ENCODE data around the gene GGT6. TPM values are rescaled to one million over a fixed set of nuclear protein-coding genes. Genes with fewer than 3 reads are reported as not detected.

Gene GGT6
- total RNA-seq, 4 donors from 2014 or later: not detected

DNA sequence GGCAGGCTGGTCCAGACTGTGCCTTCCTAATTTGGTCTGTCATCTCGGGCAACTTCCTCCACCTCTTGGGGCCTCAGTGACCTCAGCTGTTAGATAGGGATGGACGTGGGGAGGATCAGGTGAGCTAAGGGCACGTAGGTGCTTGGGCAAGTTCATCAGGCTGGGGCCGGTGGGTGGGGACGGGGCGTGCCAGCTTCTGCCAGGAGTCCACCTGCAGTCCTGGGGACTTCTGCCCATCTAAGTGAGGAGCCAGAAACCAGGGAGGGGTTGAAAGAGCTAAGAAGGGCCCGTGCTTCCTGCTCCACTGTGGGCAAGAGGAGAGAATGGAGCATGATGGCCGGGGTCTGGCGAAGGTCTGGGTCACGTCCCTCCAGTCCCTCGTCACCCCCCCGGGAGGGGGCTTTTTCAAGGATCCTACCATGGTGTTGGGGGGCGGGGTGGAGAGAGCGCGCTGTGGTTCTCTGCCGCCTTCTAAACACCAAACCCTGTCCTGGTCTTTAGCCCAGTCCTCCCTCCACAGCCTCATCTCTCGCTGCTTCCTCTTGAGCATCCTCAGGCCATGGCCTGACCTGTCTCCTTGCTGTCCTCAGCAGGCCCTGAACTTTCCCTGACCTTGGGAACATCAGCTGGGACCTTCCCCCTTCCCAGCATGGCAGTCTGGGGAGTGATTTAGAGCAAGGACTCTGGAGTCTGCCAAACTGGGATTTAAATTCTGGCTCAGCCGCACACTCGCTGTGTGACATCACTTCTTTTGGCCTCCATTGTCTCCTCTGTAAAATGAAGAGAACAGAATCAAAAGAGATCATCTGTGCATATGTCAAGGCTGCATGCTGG, 40.1 kb downstream of the GGT6 start:
- Histone ChIP-seq H3K9me3 (no peaks in the 10 kb centered on the region), H3K27ac (replicated peaks in 1 of 4) (peak overlapping the region; percentile 58 to 80 (median 74)), H3K27me3 (no peaks in the 10 kb centered on the region), H3K4me3 (no peak overlapping the region), H3K4me1 (peaks cover 37 to 43% (median 39%) of the 10 kb centered on the region in 4 donors), H3K36me3 (peaks cover 0 to 11% (median 0%) of the 10 kb centered on the region in 4 donors)
- no peak for TF ChIP-seq POLR2A (IDR thresholded peaks at IDR 0.05; ENCODE audit: low read depth)
- TF ChIP-seq POLR2AphosphoS5 (IDR thresholded peaks at IDR 0.05): no peak
- TF ChIP-seq, protein P1, sequence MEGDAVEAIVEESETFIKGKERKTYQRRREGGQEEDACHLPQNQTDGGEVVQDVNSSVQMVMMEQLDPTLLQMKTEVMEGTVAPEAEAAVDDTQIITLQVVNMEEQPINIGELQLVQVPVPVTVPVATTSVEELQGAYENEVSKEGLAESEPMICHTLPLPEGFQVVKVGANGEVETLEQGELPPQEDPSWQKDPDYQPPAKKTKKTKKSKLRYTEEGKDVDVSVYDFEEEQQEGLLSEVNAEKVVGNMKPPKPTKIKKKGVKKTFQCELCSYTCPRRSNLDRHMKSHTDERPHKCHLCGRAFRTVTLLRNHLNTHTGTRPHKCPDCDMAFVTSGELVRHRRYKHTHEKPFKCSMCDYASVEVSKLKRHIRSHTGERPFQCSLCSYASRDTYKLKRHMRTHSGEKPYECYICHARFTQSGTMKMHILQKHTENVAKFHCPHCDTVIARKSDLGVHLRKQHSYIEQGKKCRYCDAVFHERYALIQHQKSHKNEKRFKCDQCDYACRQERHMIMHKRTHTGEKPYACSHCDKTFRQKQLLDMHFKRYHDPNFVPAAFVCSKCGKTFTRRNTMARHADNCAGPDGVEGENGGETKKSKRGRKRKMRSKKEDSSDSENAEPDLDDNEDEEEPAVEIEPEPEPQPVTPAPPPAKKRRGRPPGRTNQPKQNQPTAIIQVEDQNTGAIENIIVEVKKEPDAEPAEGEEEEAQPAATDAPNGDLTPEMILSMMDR (IDR thresholded peaks at IDR 0.05): no peak
- TF ChIP-seq EP300 (IDR thresholded peaks at IDR 0.05): no peak
- intact Hi-C loops (cut with DNase I): no loop called here
- no peak for DNase-seq (ENCODE audit: extremely low spot score)
- 82% methylated on average over 17 of the region's 19 CpGs for WGBS

DNA sequence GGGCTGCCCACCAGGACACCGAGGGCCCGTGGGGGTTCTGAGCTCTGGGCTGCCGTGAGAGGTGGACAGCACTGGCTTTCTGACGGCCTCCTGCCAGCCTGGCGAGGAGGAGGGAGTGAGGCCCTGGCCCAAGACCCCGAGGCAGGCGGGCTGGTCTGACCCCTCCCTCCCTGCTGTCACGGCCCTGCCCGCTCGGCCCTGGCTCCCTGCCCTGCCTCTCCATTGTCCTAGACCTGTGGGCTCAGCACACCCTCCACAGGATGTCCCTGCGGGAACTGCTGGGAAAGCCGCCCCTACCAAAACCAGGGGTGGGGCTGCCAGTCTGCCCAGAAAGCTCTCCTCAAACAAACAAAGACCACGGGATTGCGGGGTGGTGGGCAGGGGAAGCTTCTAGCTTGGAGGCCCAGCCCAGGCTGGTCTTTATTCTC, 41.0 kb downstream of the GGT6 start:
- Histone ChIP-seq H3K27me3 (no peaks in the 10 kb centered on the region), H3K4me1 (peaks cover 37 to 46% (median 39%) of the 10 kb centered on the region in 4 donors), H3K9me3 (no peaks in the 10 kb centered on the region), H3K27ac (replicated peaks in 1 of 4) (peak overlapping the region; percentile 58 to 80 (median 74)), H3K4me3 (no peak overlapping the region), H3K36me3 (peaks cover 0 to 6% (median 0%) of the 10 kb centered on the region in 4 donors)
- no peak for TF ChIP-seq POLR2A (IDR thresholded peaks at IDR 0.05; ENCODE audit: low read depth)
- TF ChIP-seq POLR2AphosphoS5 (IDR thresholded peaks at IDR 0.05): peak; percentile 11 to 45
- DNase-seq (ENCODE audit: extremely low spot score): no peak
- intact Hi-C loops (cut with DNase I): no loop called here
- WGBS: 84% methylated on average over 8 of the region's 14 CpGs

DNA sequence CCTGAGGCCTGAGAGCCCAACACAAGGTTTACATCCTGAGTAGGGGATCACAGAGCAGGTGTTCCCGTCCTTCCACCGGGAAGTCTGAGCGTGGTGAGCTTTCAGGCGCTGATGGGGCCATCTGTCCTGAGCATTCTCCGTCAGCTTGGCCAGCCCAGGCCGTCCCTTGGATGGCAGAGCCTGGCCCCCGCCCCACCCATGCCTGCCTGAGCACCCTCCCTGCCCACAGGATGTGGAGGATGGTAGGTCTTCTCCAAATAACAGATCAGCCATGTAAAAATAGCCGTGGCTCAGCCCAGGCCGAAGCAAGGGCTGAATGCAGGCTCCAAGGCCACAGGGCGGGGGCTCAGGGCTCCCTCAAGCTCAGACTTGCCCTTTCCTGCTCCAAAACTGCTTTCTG, 41.5 kb downstream of the GGT6 start:
- H3K27ac ChIP-seq (replicated peaks in 1 of 4): peak overlapping the region; percentile 47 to 80 (median 69)
- no peak overlapping the region for H3K4me3 ChIP-seq
- DNase-seq (ENCODE audit: extremely low spot score): no peak
- WGBS: 82% methylated on average over 4 of the region's 10 CpGs
- H3K4me1 ChIP-seq: peaks cover 37 to 46% (median 40%) of the 10 kb centered on the region in 4 donors
- TF ChIP-seq, protein P1 (IDR thresholded peaks at IDR 0.05): no peak
- TF ChIP-seq POLR2AphosphoS5 (IDR thresholded peaks at IDR 0.05) (no peak), POLR2A (IDR thresholded peaks at IDR 0.05; ENCODE audit: low read depth) (no peak), EP300 (IDR thresholded peaks at IDR 0.05) (no peak)
- H3K9me3 ChIP-seq: no peaks in the 10 kb centered on the region
- intact Hi-C loops (cut with DNase I): no loop called here
- peaks cover 0 to 6% (median 0%) of the 10 kb centered on the region in 4 donors for H3K36me3 ChIP-seq
- H3K27me3 ChIP-seq: no peaks in the 10 kb centered on the region

DNA sequence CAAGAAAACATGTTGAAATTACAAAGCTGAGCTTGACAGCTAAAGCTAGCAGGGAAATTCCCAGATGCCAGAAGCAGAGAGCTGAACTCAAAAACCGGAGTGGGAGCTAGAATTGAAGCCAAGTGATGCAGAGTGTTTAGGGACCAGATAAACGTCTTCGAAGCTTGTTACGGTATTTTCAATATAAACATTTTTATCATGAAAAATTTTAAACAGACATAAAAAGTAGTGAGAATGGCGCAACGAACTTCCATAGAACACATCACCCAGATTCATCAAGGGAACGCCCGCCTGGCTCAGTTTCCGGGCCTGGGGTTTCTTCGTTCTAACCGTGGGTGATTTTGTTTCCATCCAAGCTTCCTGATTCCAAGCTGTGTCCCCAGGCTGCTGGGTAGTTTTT, 43.6 kb downstream of the GGT6 start:
- 69% methylated on average over 11 of the region's 11 CpGs for WGBS
- no peak for DNase-seq (ENCODE audit: extremely low spot score)
- Histone ChIP-seq H3K27me3 (no peaks in the 10 kb centered on the region), H3K36me3 (peaks cover 0 to 6% (median 0%) of the 10 kb centered on the region in 4 donors), H3K4me1 (peaks cover 32 to 47% (median 42%) of the 10 kb centered on the region in 4 donors), H3K27ac (replicated peaks in 1 of 4) (peak overlapping the region in 2 of 4 donors; percentile 44 to 45), H3K9me3 (no peaks in the 10 kb centered on the region), H3K4me3 (no peak overlapping the region)
- intact Hi-C loops (cut with DNase I): no loop called here
- TF ChIP-seq POLR2AphosphoS5 (IDR thresholded peaks at IDR 0.05): no peak
- no peak for TF ChIP-seq POLR2A (IDR thresholded peaks at IDR 0.05; ENCODE audit: low read depth)
- TF ChIP-seq EP300 (IDR thresholded peaks at IDR 0.05): no peak
- TF ChIP-seq, protein P1 (IDR thresholded peaks at IDR 0.05): no peak

DNA sequence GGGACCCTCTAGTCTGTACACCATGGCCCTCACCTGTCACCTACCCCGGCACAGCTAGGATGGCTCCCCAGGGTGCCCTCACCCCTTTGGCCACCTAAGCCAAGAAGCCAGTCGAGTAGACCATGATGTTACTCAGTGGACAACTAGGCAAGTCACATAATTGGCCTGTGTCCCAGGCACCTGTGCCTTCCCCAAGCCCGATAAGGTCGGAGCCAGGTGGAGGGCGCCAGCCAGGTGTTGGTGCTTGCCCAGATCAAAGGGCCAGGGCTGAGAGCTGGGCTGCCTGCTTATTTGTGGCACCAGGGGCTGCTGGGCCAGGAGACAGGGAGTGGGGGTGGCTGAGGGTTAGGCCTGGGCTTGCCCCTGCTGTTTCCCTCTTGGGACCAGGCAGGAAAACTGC, 44.9 kb downstream of the GGT6 start:
- peaks cover 19 to 44% (median 39%) of the 10 kb centered on the region in 4 donors for H3K4me1 ChIP-seq
- WGBS: 83% methylated on average over 1 of the region's 5 CpGs
- intact Hi-C loops (cut with DNase I): no loop called here
- peak overlapping the region in 1 of 4 donors; percentile 16 for H3K27ac ChIP-seq (replicated peaks in 1 of 4)
- no peak for TF ChIP-seq POLR2A (IDR thresholded peaks at IDR 0.05; ENCODE audit: low read depth)
- TF ChIP-seq POLR2AphosphoS5 (IDR thresholded peaks at IDR 0.05): no peak
- TF ChIP-seq, protein P1 (IDR thresholded peaks at IDR 0.05): no peak
- TF ChIP-seq EP300 (IDR thresholded peaks at IDR 0.05): no peak
- H3K27me3 ChIP-seq: no peaks in the 10 kb centered on the region
- peaks cover 0 to 6% (median 0%) of the 10 kb centered on the region in 4 donors for H3K36me3 ChIP-seq
- DNase-seq (ENCODE audit: extremely low spot score): no peak
- H3K4me3 ChIP-seq: no peak overlapping the region
- no peaks in the 10 kb centered on the region for H3K9me3 ChIP-seq
